Sigmoid colon (tissue), 3 donors: Measurements from ENCODE around the gene MUC6.

Experiments
- POLR2A ChIP-seq, 2 donors: fragments of 450-650 bp; IDR thresholded peaks; one replicate each; pipeline ENCODE4 v1.6.1; 2016; ENCODE audit warnings: antibody characterized with exemption in 2 of 2, mild to moderate bottlenecking in 2 of 2, moderate library complexity in 2 of 2
- TF ChIP-seq, protein P1 (sequence below), 4 experiments: fragments of 450-650 bp in 3 of 4; fragments of 200-600 bp in 1 of 4; IDR thresholded peaks; one replicate each; pipeline ENCODE4 v1.5.1; 2016 to 2019; ENCODE audit warnings: antibody characterized with exemption in 4 of 4, mild to moderate bottlenecking in 3 of 4, moderate library complexity in 2 of 4

DNA sequence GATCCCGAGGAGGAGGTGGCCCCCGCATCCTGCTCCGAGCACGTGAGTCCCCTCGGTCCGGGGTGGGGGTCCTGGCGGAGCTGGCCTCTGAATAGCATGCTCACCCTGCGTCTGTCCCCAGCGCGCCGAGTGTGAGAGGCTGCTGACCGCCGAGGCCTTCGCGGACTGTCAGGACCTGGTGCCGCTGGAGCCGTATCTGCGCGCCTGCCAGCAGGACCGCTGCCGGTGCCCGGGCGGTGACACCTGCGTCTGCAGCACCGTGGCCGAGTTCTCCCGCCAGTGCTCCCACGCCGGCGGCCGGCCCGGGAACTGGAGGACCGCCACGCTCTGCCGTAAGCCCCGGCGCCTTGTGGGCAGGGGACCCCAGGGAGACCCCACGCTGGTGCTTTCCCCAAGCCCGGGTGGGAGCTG lies 41.7 kb upstream of the MUC6 start:
- TF ChIP-seq, protein P1, sequence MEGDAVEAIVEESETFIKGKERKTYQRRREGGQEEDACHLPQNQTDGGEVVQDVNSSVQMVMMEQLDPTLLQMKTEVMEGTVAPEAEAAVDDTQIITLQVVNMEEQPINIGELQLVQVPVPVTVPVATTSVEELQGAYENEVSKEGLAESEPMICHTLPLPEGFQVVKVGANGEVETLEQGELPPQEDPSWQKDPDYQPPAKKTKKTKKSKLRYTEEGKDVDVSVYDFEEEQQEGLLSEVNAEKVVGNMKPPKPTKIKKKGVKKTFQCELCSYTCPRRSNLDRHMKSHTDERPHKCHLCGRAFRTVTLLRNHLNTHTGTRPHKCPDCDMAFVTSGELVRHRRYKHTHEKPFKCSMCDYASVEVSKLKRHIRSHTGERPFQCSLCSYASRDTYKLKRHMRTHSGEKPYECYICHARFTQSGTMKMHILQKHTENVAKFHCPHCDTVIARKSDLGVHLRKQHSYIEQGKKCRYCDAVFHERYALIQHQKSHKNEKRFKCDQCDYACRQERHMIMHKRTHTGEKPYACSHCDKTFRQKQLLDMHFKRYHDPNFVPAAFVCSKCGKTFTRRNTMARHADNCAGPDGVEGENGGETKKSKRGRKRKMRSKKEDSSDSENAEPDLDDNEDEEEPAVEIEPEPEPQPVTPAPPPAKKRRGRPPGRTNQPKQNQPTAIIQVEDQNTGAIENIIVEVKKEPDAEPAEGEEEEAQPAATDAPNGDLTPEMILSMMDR (IDR thresholded peaks at IDR 0.05) = no peak
- TF ChIP-seq POLR2A (IDR thresholded peaks at IDR 0.05) = no peak
